ENCODE data around the gene ZSCAN5A.

Gene ZSCAN5A

GRCh38 chr19:56297010-56297409 lies 17.6 kb downstream of the ZSCAN5A start:
- no peak overlapping the region for H3K4me3 ChIP-seq (ENCODE audit: low read length)
- DNase-seq (ENCODE audit: low read depth): no peak
- TF ChIP-seq, protein P1, sequence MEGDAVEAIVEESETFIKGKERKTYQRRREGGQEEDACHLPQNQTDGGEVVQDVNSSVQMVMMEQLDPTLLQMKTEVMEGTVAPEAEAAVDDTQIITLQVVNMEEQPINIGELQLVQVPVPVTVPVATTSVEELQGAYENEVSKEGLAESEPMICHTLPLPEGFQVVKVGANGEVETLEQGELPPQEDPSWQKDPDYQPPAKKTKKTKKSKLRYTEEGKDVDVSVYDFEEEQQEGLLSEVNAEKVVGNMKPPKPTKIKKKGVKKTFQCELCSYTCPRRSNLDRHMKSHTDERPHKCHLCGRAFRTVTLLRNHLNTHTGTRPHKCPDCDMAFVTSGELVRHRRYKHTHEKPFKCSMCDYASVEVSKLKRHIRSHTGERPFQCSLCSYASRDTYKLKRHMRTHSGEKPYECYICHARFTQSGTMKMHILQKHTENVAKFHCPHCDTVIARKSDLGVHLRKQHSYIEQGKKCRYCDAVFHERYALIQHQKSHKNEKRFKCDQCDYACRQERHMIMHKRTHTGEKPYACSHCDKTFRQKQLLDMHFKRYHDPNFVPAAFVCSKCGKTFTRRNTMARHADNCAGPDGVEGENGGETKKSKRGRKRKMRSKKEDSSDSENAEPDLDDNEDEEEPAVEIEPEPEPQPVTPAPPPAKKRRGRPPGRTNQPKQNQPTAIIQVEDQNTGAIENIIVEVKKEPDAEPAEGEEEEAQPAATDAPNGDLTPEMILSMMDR (IDR thresholded peaks at IDR 0.05; ENCODE audit: insufficient read depth, low read depth, low read length, missing control alignments): no peak

GRCh38 chr19:56295531-56296455 lies 18.8 kb downstream of the ZSCAN5A start:
- DNase-seq (ENCODE audit: low read depth): peak; percentile 97
- H3K4me3 ChIP-seq (ENCODE audit: low read length): peak overlapping the region; percentile 45
- TF ChIP-seq, protein P1 (IDR thresholded peaks at IDR 0.05; ENCODE audit: insufficient read depth, low read depth, low read length, missing control alignments): no peak

GRCh38 chr19:56294549-56294948 lies 20.1 kb downstream of the ZSCAN5A start:
- peak; percentile 98 for DNase-seq (ENCODE audit: low read depth)
- peak overlapping the region; percentile 13 for H3K4me3 ChIP-seq (ENCODE audit: low read length)
- TF ChIP-seq, protein P1 (IDR thresholded peaks at IDR 0.05; ENCODE audit: insufficient read depth, low read depth, low read length, missing control alignments): no peak

GRCh38 chr19:56291867-56292266 lies 22.8 kb downstream of the ZSCAN5A start:
- TF ChIP-seq, protein P1 (IDR thresholded peaks at IDR 0.05; ENCODE audit: insufficient read depth, low read depth, low read length, missing control alignments): no peak
- peak; percentile 61 for DNase-seq (ENCODE audit: low read depth)
- no peak overlapping the region for H3K4me3 ChIP-seq (ENCODE audit: low read length)

GRCh38 chr19:56290104-56290503 lies 24.5 kb downstream of the ZSCAN5A start:
- TF ChIP-seq, protein P1 (IDR thresholded peaks at IDR 0.05; ENCODE audit: insufficient read depth, low read depth, low read length, missing control alignments): no peak
- no peak for DNase-seq (ENCODE audit: low read depth)
- no peak overlapping the region for H3K4me3 ChIP-seq (ENCODE audit: low read length)

- H3K4me3 ChIP-seq (ENCODE audit: low read length): no peak overlapping the region
- DNase-seq (ENCODE audit: low read depth): no peak
- TF ChIP-seq, protein P1 (IDR thresholded peaks at IDR 0.05; ENCODE audit: insufficient read depth, low read depth, low read length, missing control alignments): no peak
Measured at GRCh38 chr19:56284746-56285145, 29.9 kb downstream of the ZSCAN5A start.
